Adipocyte (in vitro differentiated cells): ENCODE results near the gene SIK2.

Experiments used
- DNase-seq: peaks from one replicate; pipeline ENCODE4 v3.0.0-alpha.2; 2015; ENCODE audit warnings: low read depth
- H3K27me3 ChIP-seq: replicated peaks from 2 replicates; pipeline ENCODE4 v1.7.0; 2013; ENCODE audit warnings: mild to moderate bottlenecking, low read length, moderate library complexity; ENCODE audit not compliant: control insufficient read depth, insufficient read depth
- H3K36me3 ChIP-seq: 2 replicates; pipeline ENCODE4 v1.7.0; 2013; ENCODE audit warnings: low read length, mild to moderate bottlenecking, moderate library complexity; ENCODE audit not compliant: control insufficient read depth, insufficient read depth, severe bottlenecking
- H3K4me1 ChIP-seq: 2 replicates; pipeline ENCODE4 v1.7.0; 2013; ENCODE audit warnings: mild to moderate bottlenecking, low read length, moderate library complexity; ENCODE audit not compliant: control insufficient read depth, insufficient read depth
- H3K4me3 ChIP-seq: 2 replicates; pipeline ENCODE4 v1.7.0; 2013; ENCODE audit warnings: mild to moderate bottlenecking, low read length, moderate library complexity
- H3K9ac ChIP-seq: 2 replicates; pipeline ENCODE4 v1.7.0; 2013; ENCODE audit warnings: mild to moderate bottlenecking, low read length, moderate library complexity
- H3K9me3 ChIP-seq: 2 replicates; pipeline ENCODE4 v1.7.0; 2013; ENCODE audit warnings: mild to moderate bottlenecking, low read length, moderate library complexity; ENCODE audit not compliant: control insufficient read depth

SIK2 gene

DNA sequence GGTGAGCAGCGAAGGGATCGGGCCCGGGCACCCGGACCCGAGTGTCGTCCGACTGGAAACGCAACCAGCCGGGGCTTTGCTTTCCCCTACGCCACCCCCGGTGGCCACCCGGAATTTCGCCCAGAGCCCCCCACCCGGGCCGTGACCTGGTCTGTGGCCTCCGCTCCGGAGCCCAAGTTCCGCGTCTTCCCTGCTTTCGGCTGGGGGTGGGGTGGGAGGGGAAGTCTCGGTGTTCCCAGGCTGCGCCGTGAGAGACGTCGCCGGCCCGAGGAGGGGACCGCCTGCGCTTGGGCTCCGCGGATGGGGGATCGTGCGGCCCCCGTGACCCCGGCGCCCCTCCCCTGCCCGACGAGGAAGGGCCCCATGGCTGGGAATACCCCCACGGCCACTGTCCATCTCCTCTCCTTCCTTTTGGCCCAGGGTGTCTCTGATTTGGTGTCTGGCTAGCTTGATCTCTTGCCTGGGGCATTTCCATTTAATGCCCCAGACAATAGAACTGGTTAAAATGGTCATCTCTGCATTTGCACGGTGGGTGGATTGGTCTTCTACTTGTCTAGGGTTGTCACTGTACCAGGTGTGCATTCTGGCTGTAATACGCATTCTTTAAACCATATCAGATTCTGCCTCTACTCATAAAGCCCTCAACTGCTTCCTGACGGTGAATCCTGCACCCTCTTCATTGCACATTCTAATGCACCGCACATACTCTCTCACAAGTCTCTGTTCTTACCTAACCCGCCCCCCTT, 789 bp downstream of the SIK2 start:
- Histone ChIP-seq H3K9me3 (no peaks in the 10 kb centered on the region), H3K36me3 (no peaks in the 10 kb centered on the region), H3K4me3 (peak overlapping the region; percentile 98), H3K4me1 (peaks cover 45% of the 10 kb centered on the region), H3K9ac (peak overlapping the region; percentile 96), H3K27me3 (no peaks in the 10 kb centered on the region)
- DNase-seq: peak; percentile 66

DNA sequence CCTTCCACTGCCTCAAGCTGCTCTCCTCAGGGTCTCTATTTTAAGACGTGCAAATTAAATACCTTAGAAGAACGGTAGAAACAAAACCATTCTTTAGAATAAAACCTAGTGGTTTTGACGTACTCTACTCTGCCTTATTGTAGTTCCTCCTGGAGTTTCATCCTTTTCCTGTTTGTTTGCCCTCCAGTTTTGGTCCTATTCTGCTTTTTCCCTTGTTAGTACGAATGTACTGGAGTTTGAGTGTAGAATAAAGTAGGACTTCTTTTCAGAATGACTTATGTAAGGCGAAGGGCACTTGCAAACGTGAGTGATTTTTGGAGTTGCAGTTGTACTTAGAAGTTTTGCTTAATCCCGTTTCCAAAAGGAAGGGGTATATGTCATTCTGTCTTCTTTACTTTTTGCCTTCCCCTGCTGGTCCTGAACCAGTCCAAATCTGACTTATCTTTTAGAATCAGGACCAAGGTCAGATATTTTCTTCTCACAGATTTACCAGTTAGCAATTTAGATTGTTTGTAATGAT, 1.4 kb downstream of the SIK2 start:
- H3K36me3 ChIP-seq: no peaks in the 10 kb centered on the region
- H3K4me3 ChIP-seq: peak overlapping the region; percentile 98
- no peaks in the 10 kb centered on the region for H3K9me3 ChIP-seq
- no peaks in the 10 kb centered on the region for H3K27me3 ChIP-seq
- H3K9ac ChIP-seq: peak overlapping the region; percentile 96
- peaks cover 45% of the 10 kb centered on the region for H3K4me1 ChIP-seq
- DNase-seq: peak; percentile 36

GRCh38 chr11:111604392-111605009, 2.3 kb downstream of the SIK2 start:
- H3K9me3 ChIP-seq: no peaks in the 10 kb centered on the region
- peak; percentile 80 for DNase-seq
- H3K9ac ChIP-seq: peak overlapping the region; percentile 96
- peaks cover 41% of the 10 kb centered on the region for H3K4me1 ChIP-seq
- no peaks in the 10 kb centered on the region for H3K27me3 ChIP-seq
- H3K36me3 ChIP-seq: no peaks in the 10 kb centered on the region
- peak overlapping the region; percentile 98 for H3K4me3 ChIP-seq

DNA sequence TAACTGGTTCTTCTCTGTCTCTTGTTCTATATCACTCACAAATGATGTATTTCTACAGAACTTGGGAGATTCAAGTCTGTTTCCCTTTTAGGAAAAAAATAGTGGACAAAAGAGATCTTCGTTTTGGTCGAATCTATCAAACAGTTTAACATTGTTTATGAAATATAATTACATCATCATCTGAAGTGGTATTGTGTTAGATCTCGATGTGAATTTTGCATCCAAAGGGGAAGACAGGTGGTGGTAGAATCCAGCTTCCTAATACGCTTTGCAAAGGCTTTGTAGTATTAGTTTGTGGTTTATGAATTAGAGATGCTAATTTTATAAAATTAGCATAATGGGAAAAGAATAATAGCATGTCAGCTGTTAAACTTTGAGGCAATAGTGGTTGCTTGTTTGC, 3.4 kb downstream of the SIK2 start:
- Histone ChIP-seq H3K27me3 (no peaks in the 10 kb centered on the region), H3K4me3 (peak overlapping the region; percentile 98), H3K4me1 (peaks cover 41% of the 10 kb centered on the region), H3K9ac (peak overlapping the region; percentile 96), H3K36me3 (no peaks in the 10 kb centered on the region), H3K9me3 (no peaks in the 10 kb centered on the region)
- DNase-seq: no peak

GRCh38 chr11:111606986-111607385, 4.7 kb downstream of the SIK2 start:
- Histone ChIP-seq H3K36me3 (no peaks in the 10 kb centered on the region), H3K9me3 (no peaks in the 10 kb centered on the region), H3K27me3 (no peaks in the 10 kb centered on the region), H3K4me3 (peak overlapping the region; percentile 98), H3K9ac (peak overlapping the region; percentile 48), H3K4me1 (peaks cover 41% of the 10 kb centered on the region)
- peak; percentile 51 for DNase-seq

DNA sequence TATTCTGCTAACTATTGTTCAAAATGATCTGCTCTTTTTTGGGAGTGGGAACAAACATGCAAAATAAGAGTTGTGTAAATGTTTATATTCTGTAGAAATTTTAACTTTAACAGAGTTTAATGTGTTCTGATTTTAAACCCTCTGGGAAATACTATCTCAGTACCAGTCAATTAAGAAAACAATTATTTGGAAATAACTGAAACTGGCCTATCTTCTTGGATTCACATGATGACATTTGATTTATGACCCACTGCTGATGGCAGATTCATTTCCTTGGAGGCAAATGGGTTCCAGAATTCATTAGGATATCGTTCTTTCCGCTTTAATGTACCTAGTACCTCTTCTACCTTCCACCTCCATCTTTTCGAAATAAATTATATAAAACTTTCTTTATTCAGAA, 5.5 kb downstream of the SIK2 start:
- H3K27me3 ChIP-seq: no peaks in the 10 kb centered on the region
- peak overlapping the region; percentile 48 for H3K9ac ChIP-seq
- peaks cover 48% of the 10 kb centered on the region for H3K4me1 ChIP-seq
- no peak for DNase-seq
- H3K36me3 ChIP-seq: no peaks in the 10 kb centered on the region
- peak overlapping the region; percentile 98 for H3K4me3 ChIP-seq
- no peaks in the 10 kb centered on the region for H3K9me3 ChIP-seq

- peak overlapping the region; percentile 31 for H3K9ac ChIP-seq
- peak; percentile 60 for DNase-seq
- H3K27me3 ChIP-seq: no peaks in the 10 kb centered on the region
- peaks cover 17% of the 10 kb centered on the region for H3K36me3 ChIP-seq
- H3K9me3 ChIP-seq: no peaks in the 10 kb centered on the region
- peaks cover 28% of the 10 kb centered on the region for H3K4me1 ChIP-seq
- H3K4me3 ChIP-seq: peak overlapping the region; percentile 47
These were observed 10.0 kb downstream of the SIK2 start for GRCh38 chr11:111612224-111612623.

DNA sequence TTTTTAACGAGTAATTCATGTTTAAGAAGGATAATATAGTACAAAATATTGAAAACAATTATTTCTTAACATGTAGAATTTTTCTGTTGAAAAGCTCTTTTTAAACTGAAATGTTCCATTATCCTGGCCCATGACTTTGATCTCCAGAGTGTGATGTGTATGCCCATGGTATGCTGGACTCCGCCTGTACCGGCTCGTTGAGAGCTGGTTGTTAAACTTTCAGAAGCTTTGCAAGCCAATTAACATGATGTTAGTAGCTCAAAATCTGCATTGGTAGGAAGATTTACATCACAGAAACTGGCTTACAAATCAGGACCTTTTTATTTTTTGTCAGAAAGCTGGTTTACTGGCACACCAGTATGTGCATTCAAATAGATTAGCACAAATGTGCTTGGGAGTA, 15.0 kb downstream of the SIK2 start:
- H3K9me3 ChIP-seq: no peaks in the 10 kb centered on the region
- no peak overlapping the region for H3K9ac ChIP-seq
- no peaks in the 10 kb centered on the region for H3K27me3 ChIP-seq
- H3K4me3 ChIP-seq: no peak overlapping the region
- peaks cover 4% of the 10 kb centered on the region for H3K4me1 ChIP-seq
- peaks cover 62% of the 10 kb centered on the region for H3K36me3 ChIP-seq
- no peak for DNase-seq

GRCh38 chr11:111620518-111620917, 18.3 kb downstream of the SIK2 start:
- H3K9me3 ChIP-seq: no peaks in the 10 kb centered on the region
- peaks cover 11% of the 10 kb centered on the region for H3K4me1 ChIP-seq

GRCh38 chr11:111623527-111624030, 21.3 kb downstream of the SIK2 start:
- Histone ChIP-seq H3K9ac (no peak overlapping the region), H3K27me3 (no peaks in the 10 kb centered on the region), H3K36me3 (peaks cover 81% of the 10 kb centered on the region), H3K4me3 (no peak overlapping the region), H3K9me3 (no peaks in the 10 kb centered on the region), H3K4me1 (peaks cover 26% of the 10 kb centered on the region)
- no peak for DNase-seq

More at GRCh38 chr11:111620518-111620917, 18.3 kb downstream of the SIK2 start:
- Histone ChIP-seq H3K36me3 (peaks cover 95% of the 10 kb centered on the region), H3K27me3 (no peaks in the 10 kb centered on the region), H3K9ac (no peak overlapping the region), H3K4me3 (no peak overlapping the region)
- DNase-seq: no peak

DNA sequence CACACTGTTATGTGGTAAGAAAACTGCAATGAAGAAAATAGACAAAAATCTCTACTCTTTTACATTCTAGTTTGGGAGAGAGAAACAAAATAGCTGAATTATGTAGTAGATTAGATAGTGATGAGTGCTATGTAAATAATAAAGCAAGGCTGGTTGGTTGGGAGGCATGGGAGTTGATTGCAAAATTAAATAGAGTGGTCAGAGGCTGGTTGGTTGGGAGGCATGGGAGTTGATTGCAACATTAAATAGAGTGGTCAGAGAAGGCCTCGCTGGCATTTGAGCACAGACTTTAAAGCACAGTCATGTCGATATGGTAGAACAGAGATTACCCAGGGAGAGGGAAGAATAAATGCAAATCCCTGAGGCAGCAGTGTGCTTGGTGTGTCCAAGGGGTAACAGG, 22.4 kb downstream of the SIK2 start:
- peak; percentile 53 for DNase-seq
- no peaks in the 10 kb centered on the region for H3K9me3 ChIP-seq
- H3K4me3 ChIP-seq: no peak overlapping the region
- no peaks in the 10 kb centered on the region for H3K27me3 ChIP-seq
- H3K9ac ChIP-seq: no peak overlapping the region
- H3K4me1 ChIP-seq: peaks cover 26% of the 10 kb centered on the region
- peaks cover 83% of the 10 kb centered on the region for H3K36me3 ChIP-seq
